Muscle of leg (tissue), 16 donors: ENCODE data around the gene OARD1. TPM values are rescaled to one million over a fixed set of nuclear protein-coding genes. Genes with fewer than 3 reads are reported as not detected.
A peak's percentile ranks its signal among the peaks of the same experiment; 100 is the strongest.
"Not testable (repeated sequence)": the region's sequence is repeated elsewhere in the genome, so short reads cannot be mapped to it uniquely, and the experiment has no call there.

Source experiments
- DNase-seq: peaks from one replicate; pipeline ENCODE4 v3.0.0; 2013
- H3K27ac ChIP-seq: one replicate; pipeline ENCODE4 v1.5.1; 2013; ENCODE audit warnings: mild to moderate bottlenecking, low read length, control low read depth
- H3K27me3 ChIP-seq: one replicate; pipeline ENCODE4 v1.6.1; 2013; ENCODE audit warnings: low read length; ENCODE audit not compliant: control insufficient read depth, insufficient read depth
- H3K36me3 ChIP-seq: one replicate; pipeline ENCODE4 v1.6.1; 2013; ENCODE audit warnings: low read length; ENCODE audit not compliant: control insufficient read depth, insufficient read depth
- H3K4me1 ChIP-seq: one replicate; pipeline ENCODE4 v1.6.1; 2013; ENCODE audit warnings: low read length; ENCODE audit not compliant: control insufficient read depth, insufficient read depth
- H3K4me3 ChIP-seq: one replicate; pipeline ENCODE4 v1.5.1; 2013; ENCODE audit warnings: low read length, control low read depth
- H3K9me3 ChIP-seq: replicated peaks from 2 replicates; pipeline ENCODE4 v1.6.1; 2013; ENCODE audit warnings: low read depth, low read length; ENCODE audit not compliant: control insufficient read depth
- WGBS: methylation state at CpG from one replicate; pipeline ENCODE4 v1.1.5; 2013; ENCODE audit warnings: missing lambda C conversion rate; ENCODE audit not compliant: insufficient coverage; 5-methylcytosine and 5-hydroxymethylcytosine counted together
- long read RNA-seq, 11 donors: transcript quantifications; one replicate each; lab custom pipeline, GENCODE V29; 2026
- polyA plus RNA-seq, 8 donors: library from polyadenylated mRNA; unstranded; fragments of 120-200 nt; gene quantifications; one replicate each; pipeline versions ENCODE4 v1.2.1 to v1.2.3, GENCODE V29; 2013; ENCODE audit warnings: inconsistent platforms in 1 of 8, low replicate concordance in 1 of 8; ENCODE audit not compliant: insufficient read length in 8 of 8, insufficient read depth in 1 of 8
- total RNA-seq: library from RNA; stranded (reverse); fragments of 120-200 nt; gene quantifications from one replicate; pipeline ENCODE4 v1.2.4, GENCODE V29; 2013

The OARD1 gene
- 12.9 TPM for total RNA-seq
- 10 to 100 TPM; 15.0 to 20.7 (median 19.3) TPM for polyA plus RNA-seq
- long read RNA-seq, donor 1, partial matches to known transcripts: 0 of 5 reads
- long read RNA-seq, donor 1, other reads (novel, unspliced or antisense): 0 of 5 reads
- long read RNA-seq, donor 2, partial matches to known transcripts: 0 of 1 reads
- long read RNA-seq, donor 2, other reads (novel, unspliced or antisense): 0 of 1 reads
- long read RNA-seq, donor 3, partial matches to known transcripts: 572 of 577 reads
- long read RNA-seq, donor 3, other reads (novel, unspliced or antisense): 0 of 577 reads
- long read RNA-seq, donor 4, transcript OARD1-210 (6 exons, 3,330 nt): major isoform, 5 of 175 reads
- long read RNA-seq, donor 4, partial matches to known transcripts: 52 of 175 reads
- long read RNA-seq, donor 4, other reads (novel, unspliced or antisense): 115 of 175 reads
- long read RNA-seq, donor 5, transcript OARD1-210 (6 exons, 3,330 nt): major isoform, 5 of 564 reads
- long read RNA-seq, donor 5, partial matches to known transcripts: 545 of 564 reads
- long read RNA-seq, donor 5, other reads (novel, unspliced or antisense): 5 of 564 reads
- long read RNA-seq, donor 6, partial matches to known transcripts: 1,028 of 1,041 reads
- long read RNA-seq, donor 6, other reads (novel, unspliced or antisense): 10 of 1,041 reads
- long read RNA-seq, donor 7, partial matches to known transcripts: 378 of 387 reads
- long read RNA-seq, donor 7, other reads (novel, unspliced or antisense): 0 of 387 reads
- long read RNA-seq, donor 8, partial matches to known transcripts: 0 of 4 reads
- long read RNA-seq, donor 8, other reads (novel, unspliced or antisense): 0 of 4 reads
- long read RNA-seq, donor 9, partial matches to known transcripts: 672 of 688 reads
- long read RNA-seq, donor 9, other reads (novel, unspliced or antisense): 8 of 688 reads
- long read RNA-seq, donor 10, partial matches to known transcripts: 761 of 772 reads
- long read RNA-seq, donor 10, other reads (novel, unspliced or antisense): 0 of 772 reads
- long read RNA-seq, donor 11, partial matches to known transcripts: 5 of 7 reads
- long read RNA-seq, donor 11, other reads (novel, unspliced or antisense): 0 of 7 reads

- under 1% methylated on average over 49 of the region's 63 CpGs for WGBS
- Histone ChIP-seq H3K27ac (peak within 1 kb of the TSS; percentile 100), H3K36me3 (peaks cover 2% of the 10 kb centered on the region), H3K27me3 (no peaks in the 10 kb centered on the region), H3K4me1 (peaks cover 11% of the 10 kb centered on the region), H3K9me3 (no peaks in the 10 kb centered on the region), H3K4me3 (peak within 1 kb of the TSS; percentile 89)
- DNase-seq: peak; percentile 100
Measured at GRCh38 chr6:41071923-41072835, at the start of gene OARD1. OARD1 (minus strand) TSS chr6:41072356; CDS start chr6:41071634, 722 bp downstream.

DNA sequence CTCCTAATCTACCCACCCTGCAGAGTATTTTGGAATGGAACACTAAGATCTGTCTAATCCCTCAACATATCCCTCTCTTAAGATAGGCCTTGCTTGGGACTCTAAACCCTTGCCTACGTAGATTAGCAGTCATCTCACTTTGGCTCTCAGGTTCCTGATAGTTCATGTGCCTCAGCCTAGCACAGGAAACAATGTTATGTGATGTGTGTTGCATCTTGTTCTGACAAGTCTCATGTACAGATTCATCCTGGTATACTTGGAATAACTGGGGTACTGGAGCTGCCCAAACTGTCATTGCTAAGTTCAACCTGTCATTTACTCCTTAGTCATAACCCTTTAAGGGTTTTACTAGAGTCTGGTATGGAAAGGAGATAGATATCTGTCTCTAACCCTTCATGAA lies 47.9 kb upstream of the OARD1 start:
- Histone ChIP-seq H3K4me1 (no peaks in the 10 kb centered on the region), H3K4me3 (no peak overlapping the region), H3K27me3 (no peaks in the 10 kb centered on the region), H3K36me3 (peaks cover 3% of the 10 kb centered on the region), H3K9me3 (no peaks in the 10 kb centered on the region), H3K27ac (no peak overlapping the region)
- WGBS: no CpG with 5 or more reads among the region's 1 CpG
- no peak for DNase-seq

DNA sequence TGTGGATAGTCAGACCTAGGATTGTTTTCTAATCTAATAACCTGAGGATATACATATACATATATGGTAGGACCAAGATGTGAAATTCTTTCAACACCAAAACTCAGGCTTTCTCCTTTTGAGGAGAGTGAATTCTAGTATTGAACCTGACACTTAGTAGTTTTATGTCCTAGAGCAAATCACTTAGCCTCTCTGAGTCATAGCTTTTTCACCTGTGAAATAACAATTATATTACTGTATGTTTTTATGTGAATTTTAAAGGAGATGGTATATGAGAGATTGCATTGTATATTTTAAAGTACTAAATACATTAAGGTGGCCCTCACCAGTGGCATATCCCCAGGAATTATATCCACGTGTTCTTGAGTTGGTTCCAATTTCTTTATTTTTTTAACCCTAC lies 47.4 kb upstream of the OARD1 start:
- Histone ChIP-seq H3K36me3 (peaks cover 3% of the 10 kb centered on the region), H3K9me3 (no peaks in the 10 kb centered on the region), H3K27me3 (no peaks in the 10 kb centered on the region), H3K27ac (no peak overlapping the region), H3K4me3 (no peak overlapping the region), H3K4me1 (no peaks in the 10 kb centered on the region)
- no CpG with 5 or more reads among the region's 1 CpG for WGBS
- DNase-seq: no peak

DNA sequence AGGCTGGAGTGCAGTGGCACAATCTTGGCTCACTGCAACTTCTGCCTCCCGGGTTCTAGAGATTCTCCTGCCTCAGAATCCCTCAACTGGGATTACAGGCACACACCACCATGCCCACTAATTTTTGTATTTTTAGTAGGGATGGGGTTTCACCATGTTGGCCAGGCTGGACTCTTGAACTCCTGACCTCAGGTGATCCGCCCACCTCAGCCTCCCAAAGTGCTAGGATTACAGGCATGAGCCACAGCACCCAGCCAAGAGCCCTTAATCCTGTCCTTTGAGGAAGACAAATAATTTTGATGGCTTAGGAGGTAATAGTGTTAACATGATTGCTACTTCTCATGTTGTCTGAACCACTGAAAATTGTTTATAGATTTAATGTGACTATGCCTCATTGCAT lies 42.9 kb upstream of the OARD1 start:
- H3K27me3 ChIP-seq, H3K4me1 ChIP-seq: not testable (repeated sequence)
- WGBS: no CpG with 5 or more reads among the region's 2 CpGs

DNA sequence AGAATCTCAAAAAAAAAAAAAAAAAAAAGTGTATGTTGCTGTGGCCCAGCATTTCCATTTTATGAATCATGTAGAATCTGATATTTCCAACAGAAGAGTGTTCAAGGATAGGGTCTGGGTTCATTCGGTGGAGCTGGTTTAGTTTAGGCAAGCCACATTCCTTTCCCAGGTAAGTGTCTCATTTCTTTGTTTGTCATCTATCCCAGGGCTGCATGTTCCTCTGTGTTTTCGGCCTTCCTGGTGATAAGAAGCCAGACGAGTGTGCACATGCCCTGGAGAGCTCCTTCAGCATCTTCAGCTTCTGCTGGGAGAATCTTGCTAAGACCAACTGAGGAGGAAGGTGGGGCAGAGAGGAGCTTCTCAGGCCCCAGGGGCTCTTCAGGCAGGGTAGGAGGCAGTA lies 38.9 kb upstream of the OARD1 start:
- no peaks in the 10 kb centered on the region for H3K36me3 ChIP-seq
- no peaks in the 10 kb centered on the region for H3K9me3 ChIP-seq
- H3K27ac ChIP-seq: no peak overlapping the region
- H3K4me3 ChIP-seq: no peak overlapping the region
- no peaks in the 10 kb centered on the region for H3K4me1 ChIP-seq
- H3K27me3 ChIP-seq: no peaks in the 10 kb centered on the region
- 80% methylated on average over 3 of the region's 3 CpGs for WGBS
- no peak for DNase-seq

More for the DNA sequence above, 42.9 kb upstream of the OARD1 start:
- not testable (repeated sequence) for H3K27ac ChIP-seq, DNase-seq, H3K9me3 ChIP-seq, H3K36me3 ChIP-seq, H3K4me3 ChIP-seq

DNA sequence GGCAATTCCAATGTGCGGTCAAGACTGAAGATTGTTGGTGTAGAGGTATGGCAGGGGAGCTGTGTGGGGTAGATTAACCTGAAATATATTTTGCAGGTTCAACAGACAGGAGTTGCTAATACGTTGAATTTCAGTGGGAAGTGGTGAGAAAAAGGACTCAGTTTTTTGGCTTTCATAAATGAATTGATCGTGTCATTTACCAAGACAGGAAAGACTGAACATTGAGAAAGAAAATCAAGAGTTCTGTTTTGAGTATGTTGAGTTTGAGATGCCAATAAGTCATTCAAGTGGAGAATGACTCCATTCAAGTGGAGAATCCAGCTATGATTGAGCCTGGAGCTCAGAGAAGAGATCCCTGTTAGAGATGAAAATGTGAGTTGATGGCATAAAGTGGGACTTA lies 31.7 kb upstream of the OARD1 start:
- Histone ChIP-seq H3K4me1 (no peaks in the 10 kb centered on the region), H3K27me3 (no peaks in the 10 kb centered on the region), H3K9me3 (no peaks in the 10 kb centered on the region), H3K36me3 (peaks cover 18% of the 10 kb centered on the region), H3K27ac (no peak overlapping the region), H3K4me3 (no peak overlapping the region)
- 95% methylated on average over 2 of the region's 3 CpGs for WGBS
- no peak for DNase-seq

GRCh38 chr6:41100871-41101287 lies 28.7 kb upstream of the OARD1 start:
- no peaks in the 10 kb centered on the region for H3K27me3 ChIP-seq
- no peaks in the 10 kb centered on the region for H3K4me1 ChIP-seq
- no peaks in the 10 kb centered on the region for H3K9me3 ChIP-seq
- WGBS: 51% methylated on average over 42 of the region's 42 CpGs
- H3K27ac ChIP-seq: no peak overlapping the region
- H3K4me3 ChIP-seq: no peak overlapping the region
- peaks cover 47% of the 10 kb centered on the region for H3K36me3 ChIP-seq
- no peak for DNase-seq

DNA sequence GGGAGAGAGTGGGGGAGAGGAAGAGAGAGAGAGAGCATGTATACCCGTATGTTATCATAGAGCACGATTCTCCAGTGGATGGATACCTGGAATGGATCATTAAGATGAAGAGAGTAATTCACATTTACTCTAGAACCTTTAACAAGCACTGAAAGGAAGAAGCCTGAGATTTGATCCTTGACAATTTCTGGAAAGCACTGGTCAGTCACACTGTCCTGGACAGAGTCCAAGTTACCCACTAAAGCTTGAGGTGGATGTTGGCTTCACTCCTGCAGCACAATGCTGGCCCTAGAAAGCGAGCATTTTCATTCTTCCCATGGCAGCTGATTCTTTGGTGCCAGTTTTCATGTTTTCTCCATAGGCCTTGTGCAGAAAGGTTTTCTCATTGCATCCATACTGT lies 26.2 kb upstream of the OARD1 start:
- no peak for DNase-seq
- H3K36me3 ChIP-seq: peaks cover 66% of the 10 kb centered on the region
- no peaks in the 10 kb centered on the region for H3K9me3 ChIP-seq
- H3K27ac ChIP-seq: no peak overlapping the region
- WGBS: 88% methylated on average over 1 of the region's 3 CpGs
- no peaks in the 10 kb centered on the region for H3K27me3 ChIP-seq
- no peak overlapping the region for H3K4me3 ChIP-seq
- no peaks in the 10 kb centered on the region for H3K4me1 ChIP-seq

GRCh38 chr6:41097467-41098090 lies 25.4 kb upstream of the OARD1 start:
- no peak overlapping the region for H3K4me3 ChIP-seq
- no peaks in the 10 kb centered on the region for H3K4me1 ChIP-seq
- no peaks in the 10 kb centered on the region for H3K9me3 ChIP-seq
- no peaks in the 10 kb centered on the region for H3K27me3 ChIP-seq
- no peak overlapping the region for H3K27ac ChIP-seq
- peaks cover 74% of the 10 kb centered on the region for H3K36me3 ChIP-seq
- no peak for DNase-seq
- WGBS: 92% methylated on average over 2 of the region's 5 CpGs
